ENCODE results near the gene SDK1. TPM values are rescaled to one million over a fixed set of nuclear protein-coding genes. Genes with fewer than 3 reads are reported as not detected.

SDK1 gene
- total RNA-seq, 2 donors from 2014 or later: 4.8 to 13.2 TPM

DNA sequence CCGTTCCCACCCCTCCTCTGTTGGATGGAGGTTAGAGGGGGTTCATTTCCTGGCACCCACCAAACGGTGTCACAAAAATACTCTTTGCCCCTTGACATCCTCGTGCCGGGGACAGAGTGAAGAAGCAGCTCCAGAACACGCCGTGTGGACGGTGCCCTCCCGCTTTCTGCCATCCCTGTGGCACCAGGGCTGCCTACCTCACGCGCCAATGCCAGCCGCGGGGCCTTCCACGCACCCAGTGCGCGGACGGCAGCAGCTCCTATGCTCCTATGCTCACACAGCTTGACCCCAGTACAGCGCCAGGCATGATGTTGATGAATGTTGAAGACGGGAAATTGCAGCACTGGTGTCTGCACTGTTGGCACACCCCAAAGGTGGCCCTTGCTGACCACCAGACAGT, 873.8 kb downstream of the SDK1 start:
- H3K9me3 ChIP-seq: no peaks in the 10 kb centered on the region
- H3K27me3 ChIP-seq (replicated peaks; ENCODE audit: insufficient read depth): no peaks in the 10 kb centered on the region
- no peak for TF ChIP-seq POLR2A (IDR thresholded peaks at IDR 0.05)
- TF ChIP-seq, protein P1, sequence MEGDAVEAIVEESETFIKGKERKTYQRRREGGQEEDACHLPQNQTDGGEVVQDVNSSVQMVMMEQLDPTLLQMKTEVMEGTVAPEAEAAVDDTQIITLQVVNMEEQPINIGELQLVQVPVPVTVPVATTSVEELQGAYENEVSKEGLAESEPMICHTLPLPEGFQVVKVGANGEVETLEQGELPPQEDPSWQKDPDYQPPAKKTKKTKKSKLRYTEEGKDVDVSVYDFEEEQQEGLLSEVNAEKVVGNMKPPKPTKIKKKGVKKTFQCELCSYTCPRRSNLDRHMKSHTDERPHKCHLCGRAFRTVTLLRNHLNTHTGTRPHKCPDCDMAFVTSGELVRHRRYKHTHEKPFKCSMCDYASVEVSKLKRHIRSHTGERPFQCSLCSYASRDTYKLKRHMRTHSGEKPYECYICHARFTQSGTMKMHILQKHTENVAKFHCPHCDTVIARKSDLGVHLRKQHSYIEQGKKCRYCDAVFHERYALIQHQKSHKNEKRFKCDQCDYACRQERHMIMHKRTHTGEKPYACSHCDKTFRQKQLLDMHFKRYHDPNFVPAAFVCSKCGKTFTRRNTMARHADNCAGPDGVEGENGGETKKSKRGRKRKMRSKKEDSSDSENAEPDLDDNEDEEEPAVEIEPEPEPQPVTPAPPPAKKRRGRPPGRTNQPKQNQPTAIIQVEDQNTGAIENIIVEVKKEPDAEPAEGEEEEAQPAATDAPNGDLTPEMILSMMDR (IDR thresholded peaks at IDR 0.05): no peak
- TF ChIP-seq POLR2AphosphoS5 (IDR thresholded peaks at IDR 0.05): no peak
- no peaks in the 10 kb centered on the region for H3K36me3 ChIP-seq
- DNase-seq (ENCODE audit: low spot score): no peak
- H3K4me1 ChIP-seq (replicated peaks): no peaks in the 10 kb centered on the region
- 97% methylated on average over 18 of the region's 18 CpGs for WGBS
- no peak overlapping the region for H3K27ac ChIP-seq
- intact Hi-C loops (cut with DNase I): no loop called here
- no peak overlapping the region for H3K4me3 ChIP-seq

DNA sequence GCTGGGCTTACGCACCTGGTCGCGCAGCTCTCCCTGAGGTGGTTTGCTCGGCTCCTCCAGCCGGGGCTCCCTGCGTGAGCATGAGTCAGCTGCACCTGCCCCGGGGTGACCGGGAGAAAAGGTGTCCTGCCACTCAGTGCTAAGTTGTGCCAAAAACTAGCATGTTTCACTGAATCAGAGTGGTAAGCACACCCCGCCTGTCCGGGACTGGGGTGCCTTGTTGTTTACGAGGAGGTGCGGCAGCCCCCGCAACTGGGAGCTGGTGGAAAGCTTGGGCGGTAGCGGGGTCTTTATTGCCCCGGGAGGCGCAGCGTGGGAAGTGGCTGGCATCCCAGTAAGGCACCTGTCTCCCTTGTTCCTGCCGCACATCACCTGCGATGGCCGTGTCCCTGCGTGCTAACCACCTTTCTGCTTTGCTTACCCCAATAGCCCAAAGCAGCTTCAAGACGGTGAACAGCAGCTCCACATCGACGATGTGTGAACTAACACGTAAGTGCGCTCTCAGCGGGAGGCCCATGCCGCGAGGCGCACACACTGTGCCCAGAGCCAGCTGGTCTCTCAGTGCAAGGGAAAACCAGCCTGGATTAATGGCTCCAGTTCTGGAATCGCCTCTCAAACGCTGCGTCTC, 874.4 kb downstream of the SDK1 start:
- Histone ChIP-seq H3K27ac (no peak overlapping the region), H3K4me3 (no peak overlapping the region), H3K27me3 (replicated peaks; ENCODE audit: insufficient read depth) (no peaks in the 10 kb centered on the region), H3K4me1 (replicated peaks) (no peaks in the 10 kb centered on the region), H3K9me3 (no peaks in the 10 kb centered on the region), H3K36me3 (no peaks in the 10 kb centered on the region)
- DNase-seq (ENCODE audit: low spot score): no peak
- TF ChIP-seq, protein P1 (IDR thresholded peaks at IDR 0.05): no peak
- TF ChIP-seq POLR2A (IDR thresholded peaks at IDR 0.05) (no peak), POLR2AphosphoS5 (IDR thresholded peaks at IDR 0.05) (no peak)
- 83% methylated on average over 33 of the region's 34 CpGs for WGBS
- intact Hi-C loops (cut with DNase I): no loop called here

DNA sequence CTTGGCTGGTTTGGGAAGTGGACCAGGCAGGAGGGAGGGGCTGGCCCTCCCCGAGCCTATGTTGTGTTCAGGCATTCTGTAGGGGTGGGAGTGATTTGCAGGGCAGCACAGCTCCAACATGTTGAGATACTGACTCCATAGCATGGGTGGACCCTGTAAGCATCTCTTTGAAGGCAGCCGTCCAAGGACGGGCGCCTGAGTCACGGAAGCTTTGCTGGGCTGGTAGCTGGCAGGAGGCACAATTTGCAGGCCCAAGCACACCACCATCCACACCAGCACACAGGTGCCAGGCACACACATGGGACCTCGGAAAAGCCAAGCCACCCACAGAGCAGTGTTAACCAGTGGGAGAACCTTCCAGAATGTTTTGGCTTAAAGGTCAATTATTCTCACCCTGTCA, 875.9 kb downstream of the SDK1 start:
- DNase-seq (ENCODE audit: low spot score): peak; percentile 63
- TF ChIP-seq POLR2A (IDR thresholded peaks at IDR 0.05) (no peak), POLR2AphosphoS5 (IDR thresholded peaks at IDR 0.05) (peak; percentile 9)
- no peak overlapping the region for H3K27ac ChIP-seq
- H3K27me3 ChIP-seq (replicated peaks; ENCODE audit: insufficient read depth): no peaks in the 10 kb centered on the region
- no peaks in the 10 kb centered on the region for H3K36me3 ChIP-seq
- H3K4me3 ChIP-seq: no peak overlapping the region
- intact Hi-C loops (cut with DNase I): no loop called here
- no peaks in the 10 kb centered on the region for H3K4me1 ChIP-seq (replicated peaks)
- WGBS: 45% methylated on average over 6 of the region's 6 CpGs
- H3K9me3 ChIP-seq: no peaks in the 10 kb centered on the region

DNA sequence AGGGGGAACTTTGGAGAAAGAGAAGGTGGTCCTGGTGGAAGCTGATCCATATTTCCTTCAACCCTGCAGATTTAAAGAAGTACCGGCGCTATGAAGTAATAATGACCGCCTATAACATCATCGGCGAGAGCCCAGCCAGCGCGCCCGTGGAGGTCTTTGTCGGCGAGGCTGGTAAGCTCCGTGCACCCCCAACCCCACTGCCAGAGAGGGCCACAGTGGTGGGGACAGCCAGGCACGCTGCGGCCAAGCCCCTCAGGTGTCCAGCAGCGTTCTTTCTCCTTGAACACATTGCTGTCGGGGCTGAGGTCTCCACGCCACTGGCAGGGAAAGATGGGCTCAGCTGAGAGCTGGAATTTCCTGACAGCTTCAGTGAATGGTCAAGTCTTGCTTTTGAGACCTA, 877.4 kb downstream of the SDK1 start:
- Histone ChIP-seq H3K9me3 (no peaks in the 10 kb centered on the region), H3K36me3 (no peaks in the 10 kb centered on the region), H3K27me3 (replicated peaks; ENCODE audit: insufficient read depth) (no peaks in the 10 kb centered on the region), H3K27ac (no peak overlapping the region), H3K4me1 (replicated peaks) (no peaks in the 10 kb centered on the region), H3K4me3 (no peak overlapping the region)
- WGBS: 97% methylated on average over 16 of the region's 16 CpGs
- DNase-seq (ENCODE audit: low spot score): no peak
- intact Hi-C loops (cut with DNase I): no loop called here
- TF ChIP-seq POLR2AphosphoS5 (IDR thresholded peaks at IDR 0.05) (no peak), POLR2A (IDR thresholded peaks at IDR 0.05) (no peak)
- TF ChIP-seq, protein P1 (IDR thresholded peaks at IDR 0.05): no peak

DNA sequence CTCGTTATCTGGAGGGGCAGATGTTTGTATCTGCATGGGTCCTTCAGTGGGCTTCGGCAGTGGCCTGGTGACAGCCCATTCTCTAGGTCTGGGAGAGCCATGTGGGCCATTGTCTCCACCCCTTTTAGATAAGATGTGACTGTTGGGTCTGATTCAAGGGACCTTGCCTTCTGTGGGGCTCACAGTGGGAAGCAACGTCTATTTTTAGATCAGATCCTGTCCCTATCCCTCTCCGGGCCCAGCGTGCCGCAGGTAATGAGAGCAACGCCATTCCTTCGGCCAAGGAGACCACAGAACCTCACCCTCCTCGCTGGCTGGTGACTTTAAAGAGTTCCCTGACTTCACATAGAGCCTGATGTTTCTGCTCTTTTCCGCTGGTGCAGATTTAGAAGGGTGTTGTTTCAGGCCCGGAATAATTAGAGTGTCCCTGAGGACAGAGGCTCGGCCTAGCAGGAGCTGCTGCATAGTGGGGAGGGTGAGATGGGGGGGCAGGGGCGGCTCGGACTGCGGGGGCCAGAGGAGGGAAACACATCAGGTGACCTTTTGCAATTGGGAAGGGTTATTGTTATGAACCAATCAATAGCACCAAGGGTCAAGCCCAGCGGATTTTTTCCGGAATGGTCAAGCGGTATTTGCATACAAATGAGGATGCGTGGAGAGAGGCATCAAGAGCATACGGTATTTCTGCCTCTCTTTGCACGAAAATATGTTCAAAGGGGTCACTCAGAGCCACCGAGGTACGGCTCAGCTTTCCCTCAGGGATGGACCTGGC, 878.0 kb downstream of the SDK1 start:
- intact Hi-C loops (cut with DNase I): no loop called here
- TF ChIP-seq, protein P1 (IDR thresholded peaks at IDR 0.05): no peak
- TF ChIP-seq POLR2A (IDR thresholded peaks at IDR 0.05) (no peak), POLR2AphosphoS5 (IDR thresholded peaks at IDR 0.05) (no peak)
- no peaks in the 10 kb centered on the region for H3K9me3 ChIP-seq
- no peaks in the 10 kb centered on the region for H3K36me3 ChIP-seq
- H3K27ac ChIP-seq: no peak overlapping the region
- no peaks in the 10 kb centered on the region for H3K4me1 ChIP-seq (replicated peaks)
- H3K4me3 ChIP-seq: no peak overlapping the region
- H3K27me3 ChIP-seq (replicated peaks; ENCODE audit: insufficient read depth): no peaks in the 10 kb centered on the region
- WGBS: 92% methylated on average over 23 of the region's 23 CpGs
- no peak for DNase-seq (ENCODE audit: low spot score)
